WTC11 (cell line): ENCODE data around the gene LARGE1. TPM values are rescaled to one million over a fixed set of nuclear protein-coding genes. Genes with fewer than 3 reads are reported as not detected.

ENCODE experiments used
- ATAC-seq: fragments of 200-7000 bp; cut with Tn5 transposase; 2 replicates; pipeline ENCODE4 v1.10.0; 2021; ENCODE audit warnings: mild to moderate bottlenecking, moderate library complexity
- CTCF ChIA-PET: fragments of 300-600 bp; sonication (Branson Sonifier 250); formaldehyde crosslinking; loops from one replicate; lab custom pipeline; 2021; ENCODE audit warnings: antibody characterized with exemption; lab: Charles Lee
- POLR2A ChIA-PET: fragments of 350-600 bp; sonication (Branson Sonifier 250); formaldehyde crosslinking; loops from one replicate; lab custom pipeline; 2021; ENCODE audit warnings: antibody characterized with exemption; lab: Charles Lee
- DNase-seq: peaks from one replicate; pipeline ENCODE4 v3.0.0; 2021; ENCODE audit warnings: low spot score
- H3K27ac Mint-ChIP-seq: 2 replicates; pipeline ENCODE4 v1.8.0; 2021; ENCODE audit warnings: mixed read lengths
- H3K27me3 Mint-ChIP-seq: 2 replicates; pipeline ENCODE4 v1.8.0; 2021; ENCODE audit warnings: low read depth, mild to moderate bottlenecking, moderate library complexity, mixed read lengths
- H3K36me3 Mint-ChIP-seq: 2 replicates; pipeline ENCODE4 v1.8.0; 2021; ENCODE audit warnings: mixed read lengths
- H3K4me1 Mint-ChIP-seq: 2 replicates; pipeline ENCODE4 v1.8.0; 2022; ENCODE audit warnings: mixed read lengths
- H3K4me3 Mint-ChIP-seq: 2 replicates; pipeline ENCODE4 v1.8.0; 2021; ENCODE audit warnings: mild to moderate bottlenecking, moderate library complexity, mixed read lengths
- H3K9me3 Mint-ChIP-seq: 2 replicates; pipeline ENCODE4 v1.8.0; 2021; ENCODE audit warnings: mixed read lengths
- ATF1 ChIP-seq: sonication (generic); formaldehyde crosslinking; IDR thresholded peaks from 2 replicates; pipeline ENCODE4 v1.8.1; 2023; ENCODE audit warnings: mild to moderate bottlenecking, moderate library complexity, missing genetic modification reagents
- CREM ChIP-seq: sonication (generic); formaldehyde crosslinking; IDR thresholded peaks from 2 replicates; pipeline ENCODE4 v1.8.1; 2022; ENCODE audit warnings: mild to moderate bottlenecking, missing genetic modification reagents, moderate library complexity
- CTCF ChIP-seq: fragments of 200-600 bp; IDR thresholded peaks from 2 replicates; pipeline ENCODE4 v1.8.0; 2022; ENCODE audit warnings: antibody characterized with exemption
- E2F5 ChIP-seq: sonication (generic); formaldehyde crosslinking; IDR thresholded peaks from 2 replicates; pipeline ENCODE4 v1.8.1; 2022; ENCODE audit warnings: mild to moderate bottlenecking, moderate library complexity, missing genetic modification reagents
- ETV6 ChIP-seq: sonication (generic); formaldehyde crosslinking; IDR thresholded peaks from 2 replicates; pipeline ENCODE4 v1.8.1; 2022; ENCODE audit warnings: mild to moderate bottlenecking, missing genetic modification reagents
- GABPB1 ChIP-seq: sonication (generic); formaldehyde crosslinking; IDR thresholded peaks from 2 replicates; pipeline ENCODE4 v1.8.1; 2023; ENCODE audit warnings: mild to moderate bottlenecking, missing genetic modification reagents
- GTF2I ChIP-seq: fragments of 250-450 bp; sonication (Bioruptor Pico); conservative IDR thresholded peaks from 2 replicates; pipeline ENCODE4 v1.4.0; 2021; ENCODE audit warnings: mild to moderate bottlenecking
- IRF2 ChIP-seq: sonication (generic); formaldehyde crosslinking; IDR thresholded peaks from 2 replicates; pipeline ENCODE4 v1.8.0; 2022; ENCODE audit warnings: low read depth, missing genetic modification reagents, borderline replicate concordance
- JUN ChIP-seq: sonication (generic); formaldehyde crosslinking; IDR thresholded peaks from 2 replicates; pipeline ENCODE4 v1.8.0; 2023; ENCODE audit warnings: mild to moderate bottlenecking, missing genetic modification reagents
- KAT7 ChIP-seq: sonication (generic); formaldehyde crosslinking; IDR thresholded peaks from 2 replicates; pipeline ENCODE4 v1.8.1; 2023; ENCODE audit warnings: missing genetic modification reagents, mild to moderate bottlenecking, borderline replicate concordance
- MXD4 ChIP-seq: fragments of 250-450 bp; sonication (Bioruptor Pico); IDR thresholded peaks from 2 replicates; pipeline ENCODE4 v1.8.0; 2021; ENCODE audit warnings: mild to moderate bottlenecking, moderate library complexity, borderline replicate concordance
- NFATC4 ChIP-seq: fragments of 250-450 bp; sonication (Bioruptor Pico); IDR thresholded peaks from 2 replicates; pipeline ENCODE4 v1.9.0; 2021; ENCODE audit warnings: mild to moderate bottlenecking
- NFYB ChIP-seq: sonication (generic); formaldehyde crosslinking; conservative IDR thresholded peaks from 2 replicates; pipeline ENCODE4 v1.8.0; 2022; ENCODE audit warnings: low read depth, missing genetic modification reagents
- OVOL2 ChIP-seq: fragments of 250-450 bp; sonication (Bioruptor Pico); IDR thresholded peaks from 2 replicates; pipeline ENCODE4 v1.9.0; 2021; ENCODE audit warnings: mild to moderate bottlenecking, borderline replicate concordance
- RELA ChIP-seq: sonication (generic); formaldehyde crosslinking; IDR thresholded peaks from 2 replicates; pipeline ENCODE4 v1.8.1; 2022; ENCODE audit warnings: missing genetic modification reagents, mild to moderate bottlenecking, borderline replicate concordance
- SOX15 ChIP-seq: fragments of 250-450 bp; sonication (Bioruptor Pico); IDR thresholded peaks from 2 replicates; pipeline ENCODE4 v1.9.0; 2021; ENCODE audit warnings: mild to moderate bottlenecking
- TCF7 ChIP-seq: sonication (generic); formaldehyde crosslinking; IDR thresholded peaks from 2 replicates; pipeline ENCODE4 v1.8.0; 2022; ENCODE audit warnings: mild to moderate bottlenecking, low read depth, missing genetic modification reagents, moderate library complexity
- TEAD1 ChIP-seq: sonication (generic); formaldehyde crosslinking; IDR thresholded peaks from 2 replicates; pipeline ENCODE4 v1.8.0; 2022; ENCODE audit warnings: mild to moderate bottlenecking, missing genetic modification reagents
- total RNA-seq: library from RNA; stranded (reverse); gene quantifications from 3 replicates; pipeline ENCODE4 v1.2.3, GENCODE V29; 2021

Gene LARGE1
- total RNA-seq, 1 experiment from 2014 or later: 72.6 TPM

GRCh38 chr22:33515795-33516194 lies 404.5 kb downstream of the LARGE1 start:
- TF ChIP-seq NFYB (no peak), TEAD1 (CRISPR knock-in tag) (no peak), IRF2 (CRISPR knock-in tag) (no peak), ETV6 (CRISPR knock-in tag) (no peak), MXD4 (CRISPR knock-in tag) (no peak), ATF1 (no peak)
- Mint-ChIP-seq H3K4me3 (no peak overlapping the region), H3K36me3 (peaks cover under 1% of the 10 kb centered on the region), H3K4me1 (peaks cover 22% of the 10 kb centered on the region), H3K9me3 (no peaks in the 10 kb centered on the region; the same call in 1 of the 2 replicates), H3K27ac (no peak overlapping the region), H3K27me3 (no peaks in the 10 kb centered on the region)
- ChIA-PET POLR2A (no interaction called here), CTCF (no interaction called here)
- ATAC-seq (no peak), DNase-seq (no peak)

- H3K27ac Mint-ChIP-seq: peak overlapping the region; percentile 37; the same call in 1 of the 2 replicates
- H3K4me3 Mint-ChIP-seq: no peak overlapping the region
- no peaks in the 10 kb centered on the region for H3K36me3 Mint-ChIP-seq
- peaks cover 25% of the 10 kb centered on the region for H3K4me1 Mint-ChIP-seq
- no peaks in the 10 kb centered on the region for H3K27me3 Mint-ChIP-seq
- ChIA-PET CTCF (no interaction called here), POLR2A (no interaction called here)
- TF ChIP-seq GABPB1 (CRISPR knock-in tag): peak; percentile 68
- TF ChIP-seq CREM (CRISPR knock-in tag): no peak
- no peak for DNase-seq
- ATAC-seq: no peak
- H3K9me3 Mint-ChIP-seq: no peaks in the 10 kb centered on the region
Observed at GRCh38 chr22:33513388-33514338, 406.6 kb downstream of the LARGE1 start.

GRCh38 chr22:33512908-33513307 lies 407.4 kb downstream of the LARGE1 start:
- Mint-ChIP-seq H3K4me1 (peaks cover 29% of the 10 kb centered on the region), H3K4me3 (no peak overlapping the region), H3K9me3 (no peaks in the 10 kb centered on the region), H3K27me3 (no peaks in the 10 kb centered on the region), H3K36me3 (no peaks in the 10 kb centered on the region), H3K27ac (peak overlapping the region; percentile 31; the same call in 1 of the 2 replicates)
- ChIA-PET POLR2A (no interaction called here), CTCF (no interaction called here)
- no peak for DNase-seq
- TF ChIP-seq OVOL2 (CRISPR knock-in tag) (no peak), GTF2I (CRISPR knock-in tag) (no peak)
- ATAC-seq: no peak

- DNase-seq: no peak
- Mint-ChIP-seq H3K4me3 (no peak overlapping the region), H3K27ac (no peak overlapping the region), H3K27me3 (no peaks in the 10 kb centered on the region), H3K4me1 (peaks cover 23% of the 10 kb centered on the region), H3K9me3 (no peaks in the 10 kb centered on the region), H3K36me3 (no peaks in the 10 kb centered on the region)
- no peak for ATAC-seq
- POLR2A ChIA-PET: no interaction called here
- TF ChIP-seq GABPB1 (CRISPR knock-in tag): peak; percentile 97
- TF ChIP-seq JUN (CRISPR knock-in tag): no peak
- CTCF ChIA-PET: no interaction called here
Observed at GRCh38 chr22:33510429-33510904, 409.8 kb downstream of the LARGE1 start.

- no peak; the same call in 1 of the 2 replicates for ATAC-seq
- peaks cover 18% of the 10 kb centered on the region for H3K4me1 Mint-ChIP-seq
- H3K27ac Mint-ChIP-seq: no peak overlapping the region
- no peak for DNase-seq
- H3K9me3 Mint-ChIP-seq: no peaks in the 10 kb centered on the region
- ChIA-PET CTCF (interaction anchor here (0.8 to 1.5 kb wide), 3 partner anchors 14 to 202 kb away, joined by 4 to 5 read pairs (median 4); no protein-coding TSS in a partner anchor), POLR2A (interaction anchor here (0.5 kb wide), 1 partner anchor 408 kb away, joined by 4 read pairs; no protein-coding TSS in a partner anchor)
- TF ChIP-seq KAT7 (CRISPR knock-in tag): no peak
- H3K4me3 Mint-ChIP-seq: no peak overlapping the region
- H3K36me3 Mint-ChIP-seq: no peaks in the 10 kb centered on the region
- no peaks in the 10 kb centered on the region for H3K27me3 Mint-ChIP-seq
Observed at GRCh38 chr22:33504941-33505625, 415.2 kb downstream of the LARGE1 start.

- ChIA-PET CTCF (no interaction called here), POLR2A (no interaction called here)
- no peak overlapping the region for H3K27ac Mint-ChIP-seq
- peaks cover 5% of the 10 kb centered on the region; the same call in 1 of the 2 replicates for H3K9me3 Mint-ChIP-seq
- ATAC-seq (no peak), DNase-seq (no peak)
- H3K27me3 Mint-ChIP-seq: no peaks in the 10 kb centered on the region
- no peaks in the 10 kb centered on the region for H3K36me3 Mint-ChIP-seq
- TF ChIP-seq CTCF (no peak), SOX15 (CRISPR knock-in tag) (no peak), NFATC4 (no peak), TEAD1 (CRISPR knock-in tag) (no peak), TCF7 (CRISPR knock-in tag) (no peak), E2F5 (CRISPR knock-in tag) (no peak), OVOL2 (CRISPR knock-in tag) (no peak), RELA (CRISPR knock-in tag) (no peak)
- H3K4me3 Mint-ChIP-seq: no peak overlapping the region
- peaks cover 36% of the 10 kb centered on the region for H3K4me1 Mint-ChIP-seq
Observed at GRCh38 chr22:33496112-33496511, 424.2 kb downstream of the LARGE1 start.
